ENCODE measurements around the gene FIGNL1.

FIGNL1 gene

GRCh38 chr7:50394315-50394714, 55.8 kb downstream of the FIGNL1 start:
- DNase-seq: no peak
